Measurements from ENCODE around the gene MBD3L4.
A peak's percentile ranks its signal among the peaks of the same experiment; 100 is the strongest.
"Not testable (repeated sequence)": the region's sequence is repeated elsewhere in the genome, so short reads cannot be mapped to it uniquely, and the experiment has no call there.

MBD3L4 gene

DNA sequence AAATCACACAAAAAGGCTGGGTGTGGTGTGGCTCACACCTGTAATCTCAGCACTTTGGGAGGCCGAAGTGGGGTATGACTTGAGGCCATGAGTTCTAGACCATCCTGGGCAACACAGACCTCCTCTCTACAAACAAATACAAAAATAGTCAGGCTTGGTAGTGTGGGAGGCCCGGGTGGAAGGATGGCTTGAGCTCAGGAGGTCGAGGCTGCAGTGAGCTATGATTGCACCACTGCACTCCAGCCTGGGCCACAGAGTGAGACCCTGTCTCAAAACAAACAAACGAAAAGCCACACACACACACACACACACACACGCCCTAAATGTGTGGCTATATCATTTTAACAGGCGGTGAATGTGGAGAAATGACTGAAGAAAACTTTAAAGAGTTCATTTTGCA lies 28.6 kb upstream of the MBD3L4 start:
- Histone ChIP-seq H4K20me1 (ENCODE audit: insufficient read depth) (no peaks in the 10 kb centered on the region), H3K4me1 (ENCODE audit: low read depth, poor library complexity, severe bottlenecking) (peaks cover 10% of the 10 kb centered on the region), H2AFZ (ENCODE audit: low read depth) (peak overlapping the region; percentile 71), H3K4me2 (peak overlapping the region; percentile 45; the same call in 1 of the 2 replicates), H3K27me3 (ENCODE audit: insufficient read depth, low read depth) (no peaks in the 10 kb centered on the region), H3K9ac (no peak overlapping the region), H3K36me3 (ENCODE audit: insufficient read depth) (peaks cover 5% of the 10 kb centered on the region; the same call in 1 of the 2 replicates), H3K79me2 (ENCODE audit: insufficient read depth, low read depth) (peaks cover 21% of the 10 kb centered on the region), H3K4me3 (IDR thresholded peaks at IDR 0.05; ENCODE audit: insufficient read depth, low read depth, low read length) (no peak overlapping the region), H3K27ac (no peak overlapping the region)
- TF ChIP-seq, protein P1, sequence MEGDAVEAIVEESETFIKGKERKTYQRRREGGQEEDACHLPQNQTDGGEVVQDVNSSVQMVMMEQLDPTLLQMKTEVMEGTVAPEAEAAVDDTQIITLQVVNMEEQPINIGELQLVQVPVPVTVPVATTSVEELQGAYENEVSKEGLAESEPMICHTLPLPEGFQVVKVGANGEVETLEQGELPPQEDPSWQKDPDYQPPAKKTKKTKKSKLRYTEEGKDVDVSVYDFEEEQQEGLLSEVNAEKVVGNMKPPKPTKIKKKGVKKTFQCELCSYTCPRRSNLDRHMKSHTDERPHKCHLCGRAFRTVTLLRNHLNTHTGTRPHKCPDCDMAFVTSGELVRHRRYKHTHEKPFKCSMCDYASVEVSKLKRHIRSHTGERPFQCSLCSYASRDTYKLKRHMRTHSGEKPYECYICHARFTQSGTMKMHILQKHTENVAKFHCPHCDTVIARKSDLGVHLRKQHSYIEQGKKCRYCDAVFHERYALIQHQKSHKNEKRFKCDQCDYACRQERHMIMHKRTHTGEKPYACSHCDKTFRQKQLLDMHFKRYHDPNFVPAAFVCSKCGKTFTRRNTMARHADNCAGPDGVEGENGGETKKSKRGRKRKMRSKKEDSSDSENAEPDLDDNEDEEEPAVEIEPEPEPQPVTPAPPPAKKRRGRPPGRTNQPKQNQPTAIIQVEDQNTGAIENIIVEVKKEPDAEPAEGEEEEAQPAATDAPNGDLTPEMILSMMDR (conservative IDR thresholded peaks at IDR 0.05; ENCODE audit: low read depth, low read length) = no peak

DNA sequence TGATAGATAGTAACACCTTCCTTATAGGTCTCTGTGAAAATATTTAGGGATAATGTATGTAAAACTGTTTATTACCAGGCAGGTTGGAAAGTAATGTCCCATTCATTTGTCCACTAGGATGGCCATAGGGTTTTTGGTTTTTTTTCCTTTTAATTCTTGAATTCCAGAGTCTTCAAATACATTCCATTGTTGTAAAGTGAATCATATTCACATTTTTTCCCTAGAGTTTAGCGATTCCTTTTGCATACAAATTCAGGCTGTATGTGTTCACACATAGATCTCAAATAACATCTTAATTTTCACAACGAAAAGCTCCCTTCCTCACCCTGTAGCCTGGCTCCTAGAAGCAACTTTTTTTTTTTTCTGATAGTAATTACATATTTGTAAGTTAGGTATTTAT lies 27.7 kb upstream of the MBD3L4 start:
- Histone ChIP-seq H3K36me3 (ENCODE audit: insufficient read depth) (peaks cover 4% of the 10 kb centered on the region; the same call in 1 of the 2 replicates), H4K20me1 (ENCODE audit: insufficient read depth) (no peaks in the 10 kb centered on the region), H3K9ac (no peak overlapping the region), H3K4me2 (no peak overlapping the region), H3K27me3 (ENCODE audit: insufficient read depth, low read depth) (no peaks in the 10 kb centered on the region), H2AFZ (ENCODE audit: low read depth) (no peak overlapping the region), H3K27ac (no peak overlapping the region), H3K4me3 (IDR thresholded peaks at IDR 0.05; ENCODE audit: insufficient read depth, low read depth, low read length) (no peak overlapping the region), H3K4me1 (ENCODE audit: low read depth, poor library complexity, severe bottlenecking) (peaks cover 10% of the 10 kb centered on the region), H3K79me2 (ENCODE audit: insufficient read depth, low read depth) (peaks cover 21% of the 10 kb centered on the region)
- TF ChIP-seq, protein P1 (conservative IDR thresholded peaks at IDR 0.05; ENCODE audit: low read depth, low read length) = no peak

DNA sequence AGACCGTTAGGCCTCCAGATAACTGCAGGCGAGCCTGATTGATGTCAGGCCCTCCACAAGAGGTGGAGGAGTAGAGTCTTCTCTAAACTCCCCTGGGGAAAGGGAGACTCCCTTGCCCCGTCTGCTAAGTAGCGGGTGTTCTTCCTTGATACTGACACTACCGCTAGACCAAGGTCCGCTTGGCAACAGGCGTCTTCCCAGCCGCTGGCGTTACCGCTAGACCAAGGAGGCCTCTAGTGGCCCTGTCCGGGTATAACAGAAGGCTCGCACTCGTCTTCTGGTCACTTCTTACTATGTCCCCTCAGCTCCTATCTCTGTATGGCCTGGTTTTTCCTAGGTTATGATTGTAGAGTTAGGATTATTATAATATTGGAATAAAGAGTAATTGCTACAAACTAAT lies 27.1 kb upstream of the MBD3L4 start:
- not testable (repeated sequence) for H3K27ac ChIP-seq; H3K4me2 ChIP-seq; H3K9ac ChIP-seq; H2AFZ ChIP-seq (ENCODE audit: low read depth); H3K4me1 ChIP-seq (ENCODE audit: low read depth, poor library complexity, severe bottlenecking); H3K4me3 ChIP-seq (IDR thresholded peaks at IDR 0.05; ENCODE audit: insufficient read depth, low read depth, low read length); H3K27me3 ChIP-seq (ENCODE audit: insufficient read depth, low read depth); H3K36me3 ChIP-seq (ENCODE audit: insufficient read depth); H4K20me1 ChIP-seq (ENCODE audit: insufficient read depth)
- H3K79me2 ChIP-seq (ENCODE audit: insufficient read depth, low read depth) = peaks cover 17% of the 10 kb centered on the region

DNA sequence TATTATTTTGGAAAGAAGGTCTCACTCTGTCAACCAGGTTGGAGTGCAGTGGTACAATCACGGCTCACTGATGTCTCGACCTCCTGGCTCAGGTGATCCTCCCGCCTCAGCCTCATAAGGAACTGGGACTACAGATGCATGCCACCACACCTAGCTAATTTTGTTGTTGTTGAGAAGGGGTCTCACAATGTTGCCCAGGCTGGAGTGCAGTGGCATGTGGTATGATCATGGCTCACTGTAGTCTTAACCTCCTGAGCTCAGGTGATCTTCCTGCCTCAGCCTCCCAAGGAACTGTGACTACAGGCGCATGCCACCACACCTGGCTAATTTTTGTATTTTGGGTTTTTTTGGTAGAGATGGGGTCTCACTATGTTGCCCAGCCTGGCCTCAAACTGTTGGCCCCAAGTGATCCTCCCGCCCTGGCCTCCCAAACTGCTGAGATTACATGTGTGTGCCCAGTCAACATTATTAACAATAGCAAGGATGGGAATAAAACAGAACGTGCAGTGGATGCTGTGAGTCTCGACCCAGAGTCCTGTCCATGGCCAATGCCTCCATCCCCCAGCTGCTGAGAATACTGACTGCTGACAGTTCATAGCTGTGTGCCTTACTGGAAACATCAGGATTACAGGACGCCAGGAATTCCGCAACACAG lies 23.9 kb upstream of the MBD3L4 start:
- Histone ChIP-seq H3K27ac (no peak overlapping the region), H2AFZ (ENCODE audit: low read depth) (no peak overlapping the region), H3K4me1 (ENCODE audit: low read depth, poor library complexity, severe bottlenecking) (no peaks in the 10 kb centered on the region), H3K9ac (no peak overlapping the region), H3K36me3 (ENCODE audit: insufficient read depth) (no peaks in the 10 kb centered on the region), H3K4me2 (no peak overlapping the region), H4K20me1 (ENCODE audit: insufficient read depth) (no peaks in the 10 kb centered on the region), H3K27me3 (ENCODE audit: insufficient read depth, low read depth) (no peaks in the 10 kb centered on the region), H3K4me3 (IDR thresholded peaks at IDR 0.05; ENCODE audit: insufficient read depth, low read depth, low read length) (no peak overlapping the region), H3K79me2 (ENCODE audit: insufficient read depth, low read depth) (no peaks in the 10 kb centered on the region)
- TF ChIP-seq, protein P1 (conservative IDR thresholded peaks at IDR 0.05; ENCODE audit: low read depth, low read length) = no peak

DNA sequence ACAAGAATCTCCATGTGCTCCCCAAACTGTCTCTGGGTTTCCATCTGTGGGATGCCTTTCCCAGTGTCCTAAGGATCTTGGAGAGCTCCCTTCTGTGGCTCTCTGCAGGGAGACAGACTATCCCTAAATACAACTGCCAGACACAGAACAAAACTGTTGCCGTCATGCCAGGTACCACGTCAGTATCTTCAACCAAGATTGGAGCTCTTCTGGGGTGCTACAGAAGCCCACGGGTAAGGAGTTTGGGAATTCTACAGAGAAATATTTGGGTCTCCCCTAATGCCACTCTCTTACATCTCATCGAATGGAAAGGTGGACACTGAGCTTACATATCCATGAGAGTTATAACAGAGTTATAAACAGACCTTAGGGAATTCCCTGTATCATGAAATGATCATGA lies 23.4 kb upstream of the MBD3L4 start:
- TF ChIP-seq, protein P1 (conservative IDR thresholded peaks at IDR 0.05; ENCODE audit: low read depth, low read length) = no peak
- Histone ChIP-seq H3K4me2 (no peak overlapping the region), H3K27me3 (ENCODE audit: insufficient read depth, low read depth) (no peaks in the 10 kb centered on the region)

DNA sequence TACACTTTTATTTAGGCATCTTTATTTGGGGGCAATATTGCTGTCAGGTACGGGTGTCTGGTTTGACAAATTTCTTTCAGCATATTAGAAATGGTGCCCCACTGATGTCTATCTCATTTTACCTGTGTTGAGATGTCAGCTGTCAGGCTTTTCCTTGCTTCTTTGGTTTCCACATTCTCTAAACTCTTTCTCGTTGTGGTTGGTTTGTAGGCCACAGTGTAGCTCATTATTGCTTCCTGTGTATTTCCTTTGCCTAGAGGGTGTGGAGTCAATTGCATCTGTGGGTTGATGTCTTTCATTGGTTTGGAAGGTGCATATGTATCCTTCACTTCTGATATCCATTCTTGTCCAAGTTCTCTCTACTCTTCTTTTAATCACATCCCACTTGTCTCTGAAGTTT lies 20.0 kb upstream of the MBD3L4 start:
- not testable (repeated sequence) for H3K79me2 ChIP-seq (ENCODE audit: insufficient read depth, low read depth); H3K4me3 ChIP-seq (IDR thresholded peaks at IDR 0.05; ENCODE audit: insufficient read depth, low read depth, low read length); H3K9ac ChIP-seq

More for the DNA sequence above, 23.4 kb upstream of the MBD3L4 start:
- no peaks in the 10 kb centered on the region for H3K4me1 ChIP-seq (ENCODE audit: low read depth, poor library complexity, severe bottlenecking)
- H3K36me3 ChIP-seq (ENCODE audit: insufficient read depth) = no peaks in the 10 kb centered on the region
- H2AFZ ChIP-seq (ENCODE audit: low read depth) = no peak overlapping the region
- no peak overlapping the region for H3K4me3 ChIP-seq (IDR thresholded peaks at IDR 0.05; ENCODE audit: insufficient read depth, low read depth, low read length)
- no peaks in the 10 kb centered on the region for H4K20me1 ChIP-seq (ENCODE audit: insufficient read depth)
- H3K27ac ChIP-seq = no peak overlapping the region
- no peak overlapping the region for H3K9ac ChIP-seq
- H3K79me2 ChIP-seq (ENCODE audit: insufficient read depth, low read depth) = no peaks in the 10 kb centered on the region

DNA sequence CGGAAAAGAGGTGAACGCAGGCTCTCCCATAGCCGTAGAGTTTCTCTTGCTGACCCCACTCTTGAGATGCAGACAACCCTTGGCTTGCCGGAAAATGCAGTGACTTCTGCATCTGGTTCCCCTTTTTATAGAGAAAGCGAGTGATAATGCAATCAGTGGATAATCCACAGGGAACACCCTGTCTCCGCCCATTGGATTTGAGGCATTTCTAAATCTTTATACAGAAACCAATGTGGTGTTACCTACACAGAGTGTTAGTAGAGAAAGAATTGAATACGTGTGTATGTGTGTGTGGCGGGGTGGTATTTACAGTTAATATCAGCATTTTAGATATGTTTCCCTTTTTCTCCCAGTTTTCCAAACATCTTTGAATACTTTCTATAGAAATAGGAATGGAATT lies 18.6 kb upstream of the MBD3L4 start, which contains the start of gene MBD3L3:
Gene MBD3L3, minus strand, starts transcription at position 101 of the 400 bp plus-strand sequence. Its CDS starts 71 bp downstream, at position 30.
- H3K36me3 ChIP-seq (ENCODE audit: insufficient read depth); H2AFZ ChIP-seq (ENCODE audit: low read depth); H3K4me3 ChIP-seq (IDR thresholded peaks at IDR 0.05; ENCODE audit: insufficient read depth, low read depth, low read length); H4K20me1 ChIP-seq (ENCODE audit: insufficient read depth); H3K79me2 ChIP-seq (ENCODE audit: insufficient read depth, low read depth); H3K27ac ChIP-seq; H3K9ac ChIP-seq; H3K4me2 ChIP-seq; H3K27me3 ChIP-seq (ENCODE audit: insufficient read depth, low read depth); H3K4me1 ChIP-seq (ENCODE audit: low read depth, poor library complexity, severe bottlenecking): not testable (repeated sequence)

More for the DNA sequence above, 20.0 kb upstream of the MBD3L4 start:
- not testable (repeated sequence) for H3K27ac ChIP-seq; H3K27me3 ChIP-seq (ENCODE audit: insufficient read depth, low read depth); H3K4me2 ChIP-seq; H4K20me1 ChIP-seq (ENCODE audit: insufficient read depth); H3K36me3 ChIP-seq (ENCODE audit: insufficient read depth); H3K4me1 ChIP-seq (ENCODE audit: low read depth, poor library complexity, severe bottlenecking); H2AFZ ChIP-seq (ENCODE audit: low read depth)
